ENCODE data around the gene PMEPA1. TPM values are rescaled to one million over a fixed set of nuclear protein-coding genes. Genes with fewer than 3 reads are reported as not detected.

The PMEPA1 gene
- total RNA-seq, 1 donor from 2014 or later: 151 TPM

DNA sequence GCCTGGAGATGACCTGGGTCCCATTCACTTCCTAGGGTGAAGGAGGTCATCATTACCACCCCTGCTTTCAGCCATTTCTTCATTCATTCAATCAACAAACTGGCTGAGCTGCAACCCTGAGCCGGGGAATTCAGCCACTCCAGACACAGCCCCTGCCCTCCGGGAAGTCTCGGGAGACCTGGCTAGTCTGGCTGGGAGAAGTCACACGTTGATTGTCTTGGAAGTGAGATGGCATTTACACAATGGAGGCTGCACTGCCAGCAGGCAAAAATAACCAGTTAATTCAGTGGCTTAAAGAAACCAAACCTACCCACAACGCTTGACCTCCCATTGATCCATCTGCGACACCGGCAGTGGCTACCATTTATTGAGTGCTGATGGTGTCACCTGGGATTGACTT is 2.0 kb upstream of the PMEPA1 start:
- Mint-ChIP-seq H3K36me3 (ENCODE audit: low read depth) (peaks cover 5% of the 10 kb centered on the region), H3K4me1 (ENCODE audit: low read depth) (peaks cover 68% of the 10 kb centered on the region), H3K27ac (ENCODE audit: unreplicated experiment) (peak overlapping the region; percentile 64), H3K4me3 (ENCODE audit: unreplicated experiment) (no peak overlapping the region), H3K27me3 (ENCODE audit: low read depth) (no peaks in the 10 kb centered on the region), H3K9me3 (ENCODE audit: low read depth) (no peaks in the 10 kb centered on the region)
- no peak for DNase-seq (ENCODE audit: low spot score)
- TF ChIP-seq, protein P1, sequence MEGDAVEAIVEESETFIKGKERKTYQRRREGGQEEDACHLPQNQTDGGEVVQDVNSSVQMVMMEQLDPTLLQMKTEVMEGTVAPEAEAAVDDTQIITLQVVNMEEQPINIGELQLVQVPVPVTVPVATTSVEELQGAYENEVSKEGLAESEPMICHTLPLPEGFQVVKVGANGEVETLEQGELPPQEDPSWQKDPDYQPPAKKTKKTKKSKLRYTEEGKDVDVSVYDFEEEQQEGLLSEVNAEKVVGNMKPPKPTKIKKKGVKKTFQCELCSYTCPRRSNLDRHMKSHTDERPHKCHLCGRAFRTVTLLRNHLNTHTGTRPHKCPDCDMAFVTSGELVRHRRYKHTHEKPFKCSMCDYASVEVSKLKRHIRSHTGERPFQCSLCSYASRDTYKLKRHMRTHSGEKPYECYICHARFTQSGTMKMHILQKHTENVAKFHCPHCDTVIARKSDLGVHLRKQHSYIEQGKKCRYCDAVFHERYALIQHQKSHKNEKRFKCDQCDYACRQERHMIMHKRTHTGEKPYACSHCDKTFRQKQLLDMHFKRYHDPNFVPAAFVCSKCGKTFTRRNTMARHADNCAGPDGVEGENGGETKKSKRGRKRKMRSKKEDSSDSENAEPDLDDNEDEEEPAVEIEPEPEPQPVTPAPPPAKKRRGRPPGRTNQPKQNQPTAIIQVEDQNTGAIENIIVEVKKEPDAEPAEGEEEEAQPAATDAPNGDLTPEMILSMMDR (IDR thresholded peaks at IDR 0.05): no peak

GRCh38 chr20:57711311-57711712 is 1.5 kb upstream of the PMEPA1 start:
- TF ChIP-seq, protein P1 (IDR thresholded peaks at IDR 0.05): no peak
- Mint-ChIP-seq H3K36me3 (ENCODE audit: low read depth) (peaks cover 5% of the 10 kb centered on the region), H3K4me1 (ENCODE audit: low read depth) (peaks cover 68% of the 10 kb centered on the region), H3K4me3 (ENCODE audit: unreplicated experiment) (peak overlapping the region; percentile 82), H3K9me3 (ENCODE audit: low read depth) (no peaks in the 10 kb centered on the region), H3K27ac (ENCODE audit: unreplicated experiment) (peak overlapping the region; percentile 91), H3K27me3 (ENCODE audit: low read depth) (no peaks in the 10 kb centered on the region)
- DNase-seq (ENCODE audit: low spot score): no peak

DNA sequence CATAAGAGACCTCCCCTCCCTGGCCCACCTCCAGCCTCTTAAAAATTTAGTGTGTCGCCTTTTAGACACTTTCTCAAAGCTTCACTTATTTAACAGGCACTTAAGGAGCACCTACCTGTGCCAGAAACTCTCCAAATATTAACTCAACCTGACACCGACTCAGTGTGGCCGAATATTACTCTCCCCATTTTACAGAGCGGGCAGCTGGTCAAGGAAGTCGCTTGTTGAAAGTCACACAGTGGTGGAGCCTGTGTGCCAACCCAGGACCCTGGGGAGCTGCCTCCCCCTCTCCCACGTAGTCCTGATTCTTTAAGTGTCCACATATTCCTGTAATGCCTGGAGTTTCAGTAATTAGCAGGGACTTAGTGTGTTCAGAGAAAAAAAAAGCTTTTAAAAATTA is 1.0 kb upstream of the PMEPA1 start:
- no peaks in the 10 kb centered on the region for H3K27me3 Mint-ChIP-seq (ENCODE audit: low read depth)
- peaks cover 68% of the 10 kb centered on the region for H3K4me1 Mint-ChIP-seq (ENCODE audit: low read depth)
- H3K27ac Mint-ChIP-seq (ENCODE audit: unreplicated experiment): peak overlapping the region; percentile 91
- peak overlapping the region; percentile 82 for H3K4me3 Mint-ChIP-seq (ENCODE audit: unreplicated experiment)
- TF ChIP-seq, protein P1 (IDR thresholded peaks at IDR 0.05): no peak
- H3K9me3 Mint-ChIP-seq (ENCODE audit: low read depth): no peaks in the 10 kb centered on the region
- peaks cover 5% of the 10 kb centered on the region for H3K36me3 Mint-ChIP-seq (ENCODE audit: low read depth)
- no peak for DNase-seq (ENCODE audit: low spot score)

GRCh38 chr20:57708694-57709673 is 831 bp downstream of the PMEPA1 start:
- DNase-seq (ENCODE audit: low spot score): no peak
- H3K36me3 Mint-ChIP-seq (ENCODE audit: low read depth): peaks cover 7% of the 10 kb centered on the region
- no peaks in the 10 kb centered on the region for H3K9me3 Mint-ChIP-seq (ENCODE audit: low read depth)
- TF ChIP-seq, protein P1 (IDR thresholded peaks at IDR 0.05): no peak
- H3K4me1 Mint-ChIP-seq (ENCODE audit: low read depth): peaks cover 74% of the 10 kb centered on the region
- peak overlapping the region; percentile 100 for H3K27ac Mint-ChIP-seq (ENCODE audit: unreplicated experiment)
- H3K4me3 Mint-ChIP-seq (ENCODE audit: unreplicated experiment): peak overlapping the region; percentile 99
- no peaks in the 10 kb centered on the region for H3K27me3 Mint-ChIP-seq (ENCODE audit: low read depth)

DNA sequence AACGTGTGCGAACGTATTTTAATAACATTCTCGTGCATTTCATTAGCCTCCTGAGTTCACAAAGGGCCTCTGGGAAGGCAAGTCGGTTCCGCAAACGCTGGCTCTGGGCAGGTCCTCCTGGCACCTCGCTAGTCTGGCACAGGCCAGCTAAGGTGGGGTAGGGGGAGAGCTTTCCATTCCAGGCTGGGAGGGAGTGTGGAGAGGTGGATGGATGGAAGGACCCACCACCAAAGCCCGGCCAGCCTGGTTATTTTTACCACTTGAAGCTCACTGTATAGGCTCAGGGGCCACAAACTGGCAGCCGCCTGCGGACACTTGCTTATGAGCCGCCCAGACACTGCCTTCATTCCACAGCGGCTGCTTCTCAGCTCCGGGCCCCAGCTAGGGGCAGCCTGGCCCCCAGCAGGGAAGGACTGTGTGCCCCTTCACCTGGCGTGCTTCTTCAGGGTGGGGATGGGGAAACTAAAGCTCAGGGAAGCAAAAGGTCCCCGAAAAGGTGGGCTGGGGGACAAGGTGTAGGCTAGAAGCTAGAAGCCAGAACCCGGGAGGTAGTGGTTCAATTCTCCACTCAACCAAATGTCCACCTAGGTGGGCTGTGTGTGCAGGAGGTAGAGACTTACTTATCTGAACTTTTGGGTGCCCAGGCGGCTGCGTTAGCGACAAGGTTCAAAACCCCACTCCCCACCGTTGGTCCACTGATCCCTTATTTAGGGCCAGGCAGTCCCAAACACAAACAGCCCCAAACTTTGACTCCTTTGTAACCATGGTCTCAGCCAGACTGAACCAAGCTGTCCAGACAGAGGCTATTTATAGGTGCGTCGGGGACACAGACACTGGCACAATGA is 1.7 kb downstream of the PMEPA1 start:
- Mint-ChIP-seq H3K4me3 (ENCODE audit: unreplicated experiment) (peak overlapping the region; percentile 99), H3K9me3 (ENCODE audit: low read depth) (no peaks in the 10 kb centered on the region), H3K36me3 (ENCODE audit: low read depth) (peaks cover 7% of the 10 kb centered on the region), H3K27me3 (ENCODE audit: low read depth) (no peaks in the 10 kb centered on the region), H3K27ac (ENCODE audit: unreplicated experiment) (peak overlapping the region; percentile 100), H3K4me1 (ENCODE audit: low read depth) (peaks cover 75% of the 10 kb centered on the region)
- DNase-seq (ENCODE audit: low spot score): no peak
- TF ChIP-seq, protein P1 (IDR thresholded peaks at IDR 0.05): no peak
